Germinal center (tissue), 1 donor: ENCODE measurements around the gene CBLN1.
"Not testable (repeated sequence)": the region's sequence is repeated elsewhere in the genome, so short reads cannot be mapped to it uniquely, and the experiment has no call there.

Experiments
- DNase-seq: peaks from one replicate; pipeline ENCODE4 v3.0.0; 2012; ENCODE audit warnings: mixed read lengths, low spot score

The CBLN1 gene

GRCh38 chr16:49277766-49278566 is 3.7 kb downstream of the CBLN1 start:
- no peak for DNase-seq

- DNase-seq: no peak
Measured at GRCh38 chr16:49277386-49277742, 4.3 kb downstream of the CBLN1 start.

GRCh38 chr16:49276646-49277385 is 4.8 kb downstream of the CBLN1 start:
- no peak for DNase-seq

- no peak for DNase-seq
Measured at GRCh38 chr16:49275870-49276269, 5.8 kb downstream of the CBLN1 start.

- DNase-seq: no peak
Measured at GRCh38 chr16:49275050-49275730, 6.4 kb downstream of the CBLN1 start.

- DNase-seq: no peak
Measured at GRCh38 chr16:49274591-49274990, 7.0 kb downstream of the CBLN1 start.

- DNase-seq: no peak
Measured at GRCh38 chr16:49273771-49274170, 7.9 kb downstream of the CBLN1 start.

GRCh38 chr16:49271363-49271762 is 10.3 kb downstream of the CBLN1 start:
- no peak for DNase-seq

- DNase-seq: no peak
Measured at GRCh38 chr16:49269201-49269600, 12.4 kb downstream of the CBLN1 start.

GRCh38 chr16:49268667-49269066 is 13.0 kb downstream of the CBLN1 start:
- no peak for DNase-seq

GRCh38 chr16:49262501-49262900 is 19.1 kb downstream of the CBLN1 start:
- no peak for DNase-seq

GRCh38 chr16:49261930-49262329 is 19.7 kb downstream of the CBLN1 start:
- no peak for DNase-seq

- DNase-seq: no peak
Measured at GRCh38 chr16:49260956-49261530, 20.6 kb downstream of the CBLN1 start.

- DNase-seq: no peak
Measured at GRCh38 chr16:49260253-49260652, 21.4 kb downstream of the CBLN1 start.

GRCh38 chr16:49259330-49259729 is 22.3 kb downstream of the CBLN1 start:
- DNase-seq: no peak

GRCh38 chr16:49250689-49251088 is 30.9 kb downstream of the CBLN1 start:
- DNase-seq: no peak

- no peak for DNase-seq
Measured at GRCh38 chr16:49248227-49248626, 33.4 kb downstream of the CBLN1 start.

GRCh38 chr16:49236216-49236615 is 45.4 kb downstream of the CBLN1 start:
- DNase-seq: no peak

GRCh38 chr16:49228335-49228734 is 53.3 kb downstream of the CBLN1 start:
- not testable (repeated sequence) for DNase-seq
